NCI-H2227 treated with DMSO at 0.1 percent for 48 hours (cell line): Measurements from ENCODE around the gene SPAG7.

Experiments
- DNase-seq: peaks from one replicate; lab custom pipeline; 2025; lab: John Stamatoyannopoulos, UW

SPAG7 gene

GRCh38 chr17:4950075-4950745 is 17.4 kb downstream of the SPAG7 start:
- no peak for DNase-seq

- DNase-seq = no peak
These were observed 18.1 kb downstream of the SPAG7 start for GRCh38 chr17:4949321-4950074.

DNA sequence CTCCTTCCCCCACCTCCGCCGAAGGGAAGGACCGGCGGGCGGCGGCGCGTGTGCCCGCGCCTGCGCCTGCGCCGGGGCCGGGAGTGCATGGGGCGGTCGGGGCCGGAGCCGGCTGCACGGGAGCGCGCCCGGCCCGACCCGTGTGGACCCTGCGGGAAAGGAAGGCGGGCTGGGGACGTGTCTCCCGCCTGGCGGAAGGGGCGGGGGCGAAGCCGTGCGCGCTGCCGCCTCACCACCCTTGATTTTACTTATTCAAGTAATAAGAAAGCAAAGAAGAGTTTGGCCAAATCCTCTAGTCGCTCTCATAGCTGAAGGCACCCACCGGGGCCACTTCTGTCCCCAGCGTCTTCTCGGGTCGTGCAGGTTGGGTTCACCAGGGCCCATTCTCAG is 18.7 kb downstream of the SPAG7 start:
- DNase-seq = peak; percentile 73

GRCh38 chr17:4948166-4948930 is 19.3 kb downstream of the SPAG7 start, which contains the start of gene PFN1:
Gene PFN1, minus strand, starts transcription at chr17:4948530. Its CDS starts 136 bp downstream, at chr17:4948394.
- DNase-seq = peak; percentile 73

DNA sequence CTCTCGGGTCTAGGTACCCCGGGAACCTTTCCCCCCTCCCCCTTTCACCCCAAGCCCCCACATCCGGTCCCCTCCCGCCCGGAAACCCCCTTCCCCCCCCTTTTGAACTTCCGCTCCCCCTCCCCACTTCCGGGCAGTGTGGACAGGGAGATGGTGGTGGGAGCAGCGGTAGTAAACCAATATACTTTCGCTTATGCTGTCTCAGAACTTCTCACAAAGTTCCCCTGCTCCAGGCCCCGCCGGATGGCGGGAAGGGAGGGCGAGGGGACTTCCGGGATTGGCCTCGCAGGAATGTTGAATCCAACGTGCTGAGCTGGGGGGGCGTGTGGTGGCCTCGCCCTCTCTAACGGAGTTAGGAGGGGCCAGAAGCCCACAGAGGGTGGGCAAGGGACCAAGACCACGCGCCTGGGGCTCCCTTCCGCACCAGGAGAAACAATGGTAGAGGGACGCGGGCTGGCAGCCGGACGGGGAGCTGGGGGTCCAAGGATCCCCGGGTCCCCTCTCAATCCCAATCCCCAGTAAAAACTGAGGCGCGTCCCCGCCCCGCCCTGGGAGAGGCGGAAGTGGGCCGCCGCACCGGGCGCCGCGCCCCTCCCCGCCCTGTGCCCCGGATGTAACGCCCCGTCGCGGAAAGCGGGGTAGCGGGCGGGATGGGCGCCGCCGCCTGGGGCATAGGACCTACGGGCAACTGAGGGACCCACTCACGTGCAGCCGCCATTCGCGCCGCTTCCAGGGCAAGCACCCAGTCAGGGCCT is 20.0 kb downstream of the SPAG7 start:
- peak; percentile 11 for DNase-seq

DNA sequence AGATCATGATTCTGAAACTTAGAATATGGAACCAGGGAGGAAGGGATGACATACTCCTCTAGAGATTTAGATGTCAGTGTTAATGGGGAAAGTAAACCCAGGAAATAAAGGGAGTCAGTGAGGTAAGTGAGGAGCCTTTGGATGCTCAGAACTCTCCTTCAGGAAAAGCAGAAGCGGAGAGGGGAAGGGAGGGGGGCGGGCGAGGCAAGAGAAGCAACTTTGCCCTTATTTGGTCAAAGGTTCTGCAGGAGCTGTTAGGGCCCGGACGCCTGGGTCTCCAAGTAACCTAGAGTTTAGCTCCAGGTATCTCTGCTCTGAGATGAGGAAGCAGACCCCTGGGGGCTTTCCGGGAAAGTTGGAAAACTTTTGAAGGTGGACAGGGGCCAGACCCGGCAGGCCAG is 20.6 kb downstream of the SPAG7 start:
- DNase-seq = no peak

DNA sequence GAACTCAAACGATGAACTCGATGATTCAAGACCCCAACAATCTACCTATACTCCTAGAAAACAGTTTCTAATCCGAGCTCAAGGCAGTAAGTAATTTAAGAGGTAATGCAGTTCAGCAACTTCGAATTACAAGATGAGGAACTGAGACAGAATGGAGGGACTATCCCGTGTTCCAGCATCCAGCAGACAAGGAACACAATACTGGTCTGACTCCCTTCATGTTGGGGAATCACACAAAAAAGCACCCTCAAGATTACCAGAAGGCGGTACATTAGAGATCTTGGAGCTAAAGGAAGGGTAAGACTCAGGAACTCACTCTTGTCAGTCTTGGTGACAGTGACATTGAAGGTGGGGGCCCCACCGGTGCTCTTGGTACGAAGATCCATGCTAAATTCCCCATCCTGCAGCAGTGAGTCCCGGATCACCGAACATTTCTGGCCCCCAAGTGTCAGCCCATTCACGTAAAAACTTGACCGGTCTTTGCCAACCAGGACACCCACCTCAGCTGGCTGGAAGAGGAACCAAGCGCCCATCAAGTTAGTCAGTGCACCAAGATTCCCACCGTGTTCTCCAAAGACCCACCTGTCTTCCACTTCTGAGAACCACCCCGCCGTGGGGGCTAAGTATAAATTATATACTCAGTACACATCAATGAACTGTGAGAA is 21.2 kb downstream of the SPAG7 start:
- DNase-seq = no peak

DNA sequence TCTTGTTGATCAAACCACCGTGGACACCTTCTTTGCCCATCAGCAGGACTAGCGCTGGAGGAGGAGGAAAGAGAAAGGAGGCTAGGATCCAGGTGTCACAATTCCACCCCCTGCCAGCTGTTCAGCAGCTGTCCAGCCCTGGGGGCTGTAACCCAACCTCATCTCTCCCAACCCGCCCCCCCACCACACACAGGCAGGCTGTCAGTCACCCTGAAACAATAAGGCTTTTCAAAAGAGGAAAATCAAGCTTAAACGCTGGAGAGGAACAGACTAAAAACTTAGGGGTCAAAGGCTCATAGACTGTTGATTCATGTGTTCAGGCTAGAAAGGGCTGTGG is 21.7 kb downstream of the SPAG7 start:
- DNase-seq = no peak

GRCh38 chr17:4945176-4945943 is 22.3 kb downstream of the SPAG7 start:
- no peak for DNase-seq

DNA sequence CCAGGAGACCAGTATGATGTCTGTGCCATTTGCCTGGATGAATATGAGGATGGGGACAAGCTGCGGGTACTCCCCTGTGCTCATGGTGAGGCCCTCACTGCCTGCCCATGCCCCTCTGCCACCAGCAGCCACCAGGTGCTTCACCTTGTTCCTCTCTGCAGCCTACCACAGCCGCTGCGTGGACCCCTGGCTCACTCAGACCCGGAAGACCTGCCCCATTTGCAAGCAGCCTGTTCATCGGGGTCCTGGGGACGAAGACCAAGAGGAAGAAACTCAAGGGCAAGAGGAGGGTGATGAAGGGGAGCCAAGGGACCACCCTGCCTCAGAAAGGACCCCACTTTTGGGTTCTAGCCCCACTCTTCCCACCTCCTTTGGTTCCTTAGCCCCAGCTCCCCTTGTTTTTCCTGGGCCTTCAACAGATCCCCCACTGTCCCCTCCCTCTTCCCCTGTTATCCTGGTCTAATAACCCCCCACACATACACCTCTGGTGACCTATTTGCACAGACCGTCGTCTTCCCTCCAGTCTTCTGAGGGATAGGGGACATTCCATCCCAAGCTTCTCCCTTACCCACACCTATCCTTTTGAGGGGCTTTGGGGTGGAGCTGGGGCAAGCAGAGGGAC is 23.0 kb downstream of the SPAG7 start:
- no peak for DNase-seq

- no peak for DNase-seq
These were observed 23.5 kb downstream of the SPAG7 start for GRCh38 chr17:4944163-4944553.

GRCh38 chr17:4942760-4943508 is 24.7 kb downstream of the SPAG7 start:
- DNase-seq = no peak

DNA sequence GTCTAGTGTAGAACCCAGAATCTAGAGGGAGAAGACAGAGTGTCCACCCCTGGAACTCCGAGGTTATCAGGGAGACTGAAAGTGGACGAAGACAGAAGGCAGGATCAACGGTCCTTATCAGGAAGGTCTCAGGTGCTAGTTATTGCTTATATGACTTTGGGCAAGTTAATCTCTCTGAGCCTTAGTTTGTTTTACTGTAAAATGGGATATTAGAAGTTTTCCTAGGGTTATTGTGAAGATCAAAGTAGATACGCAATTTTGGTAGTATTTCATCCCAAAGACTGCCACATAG is 26.4 kb downstream of the SPAG7 start:
- DNase-seq = no peak

GRCh38 chr17:4940555-4941318 is 26.9 kb downstream of the SPAG7 start:
- DNase-seq = no peak

- DNase-seq = peak; percentile 95
These were observed 27.6 kb downstream of the SPAG7 start, which contains the start of the genes RNF167 and SLC25A11 for GRCh38 chr17:4939796-4940554. Gene RNF167, plus strand, starts transcription at chr17:4940268. Its CDS starts 642 bp downstream, at chr17:4940910. Gene SLC25A11, minus strand, starts transcription at chr17:4940046. Its CDS starts 136 bp downstream, at chr17:4939910.

- no peak for DNase-seq
These were observed 28.1 kb downstream of the SPAG7 start for GRCh38 chr17:4939546-4939795.

DNA sequence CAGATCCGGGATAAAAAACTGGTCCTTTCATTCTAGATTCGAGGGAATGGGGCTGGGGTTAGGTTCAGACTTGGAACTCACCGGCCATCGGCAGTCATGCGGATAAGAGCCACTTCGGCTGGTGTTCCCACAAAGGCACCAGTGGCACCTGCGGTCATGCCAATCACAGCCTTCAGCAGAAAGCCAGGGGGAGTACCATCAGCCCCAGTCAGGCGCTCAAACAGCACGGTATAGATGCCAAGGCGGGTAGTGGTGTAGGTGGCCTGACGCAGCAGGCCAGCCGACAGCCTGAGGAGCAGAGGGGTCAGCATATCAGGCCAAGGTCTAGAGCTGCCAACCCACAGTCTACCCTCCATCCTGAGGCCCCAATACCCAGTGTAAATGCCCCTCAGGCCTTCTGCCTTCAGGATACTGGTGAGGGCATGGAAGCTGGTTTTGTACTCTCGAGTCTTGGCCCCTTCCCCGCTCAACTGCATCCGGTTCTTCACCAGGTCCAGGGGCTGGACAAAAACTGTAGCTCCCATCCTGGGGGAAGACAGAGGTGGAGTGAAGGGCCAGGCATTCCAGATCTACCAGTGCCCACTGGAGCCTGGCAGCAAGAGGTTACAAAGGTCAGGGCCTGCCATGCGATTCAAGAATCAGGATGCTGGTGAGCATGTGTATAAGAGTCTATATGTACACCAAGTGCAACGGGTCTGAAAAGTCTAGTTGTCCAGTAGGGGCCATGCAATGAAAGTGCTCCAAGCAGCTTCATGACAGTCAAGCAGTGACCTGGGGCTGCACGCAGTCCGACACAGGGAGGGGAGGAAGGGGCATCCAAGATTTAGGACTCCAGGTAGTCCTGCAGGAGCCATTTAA is 28.7 kb downstream of the SPAG7 start:
- no peak for DNase-seq
